ENCODE data around the gene TNFAIP8L3.
"Not testable (repeated sequence)": the region's sequence is repeated elsewhere in the genome, so short reads cannot be mapped to it uniquely, and the experiment has no call there.

TNFAIP8L3 gene

DNA sequence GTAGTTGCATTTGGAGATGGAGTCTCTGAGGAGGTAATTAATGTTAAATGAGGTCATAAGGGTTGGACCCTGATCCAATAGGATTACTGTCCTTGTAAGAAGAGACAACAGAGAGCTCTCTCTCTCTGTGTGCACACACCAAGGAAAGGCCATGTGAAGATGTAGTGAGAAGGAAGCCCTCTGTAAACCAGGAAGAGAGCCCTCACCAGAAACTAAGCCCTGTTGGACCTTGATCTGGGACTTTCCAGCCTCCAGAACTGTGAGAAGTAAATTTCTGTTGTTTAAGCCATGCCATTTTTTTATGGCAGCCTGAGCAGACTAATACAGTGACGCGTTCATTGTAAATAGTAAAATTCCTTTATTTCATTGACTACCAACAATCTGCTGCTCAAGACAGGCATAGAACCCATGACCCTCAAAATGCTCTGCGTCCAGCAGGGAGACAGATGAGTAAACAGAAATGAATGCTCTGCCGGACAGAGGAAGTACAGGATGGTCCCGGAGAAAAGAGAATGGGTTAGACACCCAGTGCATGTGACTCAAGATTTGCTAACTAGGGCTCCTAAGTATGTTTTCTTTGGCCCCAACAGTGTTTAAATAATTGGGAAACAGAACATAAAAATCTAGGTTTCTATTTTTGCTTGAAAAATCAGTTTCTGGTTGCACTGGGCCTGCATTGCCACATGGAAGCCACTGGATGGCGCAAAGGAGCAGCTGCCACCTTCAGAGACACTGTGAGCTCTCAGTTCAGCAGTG, 37.9 kb upstream of the TNFAIP8L3 start:
- Histone ChIP-seq H3K36me3 (ENCODE audit: control insufficient read depth, insufficient read depth, low read length) (no peaks in the 10 kb centered on the region), H3K4me1 (ENCODE audit: control insufficient read depth, insufficient read depth, low read length) (no peaks in the 10 kb centered on the region), H3K4me3 (ENCODE audit: insufficient read depth, low read depth, low read length) (no peak overlapping the region), H3K9me3 (ENCODE audit: control insufficient read depth, low read length) (no peaks in the 10 kb centered on the region), H3K27me3 (ENCODE audit: control insufficient read depth, insufficient read depth, low read length, poor library complexity, severe bottlenecking) (no peaks in the 10 kb centered on the region), H3K27ac (ENCODE audit: insufficient read depth, low read depth, low read length, poor library complexity, severe bottlenecking) (no peak overlapping the region)
- WGBS, 2 experiments, result 80 to 81% methylated on average over 6 of the region's 6 CpGs

DNA sequence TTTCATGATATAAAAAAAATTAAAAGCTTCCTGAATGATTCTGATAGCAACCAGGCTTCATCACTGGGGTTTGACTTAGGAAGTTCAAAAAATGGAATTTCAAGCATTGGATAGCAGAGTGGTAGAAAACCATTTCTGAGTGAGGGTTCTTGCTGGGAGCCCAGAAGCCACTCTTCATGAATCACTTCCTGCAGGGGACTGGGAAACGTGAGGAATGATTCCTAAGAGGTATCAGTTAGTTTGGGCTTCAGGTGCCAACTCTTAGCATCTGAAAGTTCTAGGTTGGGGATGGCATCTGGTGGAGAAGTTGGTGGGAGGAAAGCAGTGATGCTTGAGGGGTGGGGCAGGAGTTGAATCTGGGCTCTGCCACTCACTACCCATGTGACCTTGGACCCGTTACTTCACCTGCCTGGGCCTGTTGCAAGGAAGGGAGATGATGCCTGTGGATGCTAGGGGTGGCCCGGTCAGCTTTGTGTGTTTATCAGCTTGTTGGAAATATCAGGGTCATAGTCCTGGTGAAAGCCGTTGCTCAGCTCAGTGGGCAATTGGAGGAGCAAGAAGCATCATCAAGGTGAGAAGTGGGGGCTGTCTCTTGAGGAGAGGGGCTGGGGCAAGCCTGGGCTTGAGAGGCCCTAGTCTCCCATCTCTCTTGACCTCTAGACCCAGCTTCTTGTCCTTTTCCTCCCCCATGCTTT, 37.0 kb upstream of the TNFAIP8L3 start:
- no peak overlapping the region for H3K4me3 ChIP-seq (ENCODE audit: insufficient read depth, low read depth, low read length)
- H3K27ac ChIP-seq (ENCODE audit: insufficient read depth, low read depth, low read length, poor library complexity, severe bottlenecking), result no peak overlapping the region
- no peaks in the 10 kb centered on the region for H3K4me1 ChIP-seq (ENCODE audit: control insufficient read depth, insufficient read depth, low read length)
- WGBS, 2 experiments, result 86 to 89% methylated on average over 4 of the region's 4 CpGs
- H3K9me3 ChIP-seq (ENCODE audit: control insufficient read depth, low read length), result no peaks in the 10 kb centered on the region
- no peaks in the 10 kb centered on the region for H3K27me3 ChIP-seq (ENCODE audit: control insufficient read depth, insufficient read depth, low read length, poor library complexity, severe bottlenecking)
- no peaks in the 10 kb centered on the region for H3K36me3 ChIP-seq (ENCODE audit: control insufficient read depth, insufficient read depth, low read length)

DNA sequence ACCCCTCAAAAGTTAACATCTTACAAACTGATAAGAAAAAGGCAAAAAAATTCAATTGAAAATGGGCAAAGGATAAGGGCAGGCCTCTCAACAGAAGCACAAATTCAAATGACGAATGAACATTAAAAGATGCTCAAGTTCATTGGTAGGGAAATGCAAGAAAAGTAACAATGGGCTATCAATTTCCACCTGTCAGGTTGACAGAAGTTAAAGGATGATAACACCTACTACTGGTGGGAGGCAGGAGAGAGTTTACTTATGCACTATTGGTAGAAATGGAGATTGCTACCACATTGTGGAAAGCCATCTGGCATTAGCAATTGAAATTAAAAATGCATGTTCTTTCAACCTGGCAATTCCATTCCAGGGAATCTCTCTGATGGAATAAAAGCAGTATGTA, 35.6 kb upstream of the TNFAIP8L3 start:
- H3K4me3 ChIP-seq (ENCODE audit: insufficient read depth, low read depth, low read length), result no peak overlapping the region
- H3K27me3 ChIP-seq (ENCODE audit: control insufficient read depth, insufficient read depth, low read length, poor library complexity, severe bottlenecking), result no peaks in the 10 kb centered on the region
- 96 to 98% methylated on average over 1 of the region's 1 CpG for WGBS, 2 experiments
- no peaks in the 10 kb centered on the region for H3K9me3 ChIP-seq (ENCODE audit: control insufficient read depth, low read length)
- no peaks in the 10 kb centered on the region for H3K4me1 ChIP-seq (ENCODE audit: control insufficient read depth, insufficient read depth, low read length)
- H3K36me3 ChIP-seq (ENCODE audit: control insufficient read depth, insufficient read depth, low read length), result no peaks in the 10 kb centered on the region
- H3K27ac ChIP-seq (ENCODE audit: insufficient read depth, low read depth, low read length, poor library complexity, severe bottlenecking), result no peak overlapping the region

DNA sequence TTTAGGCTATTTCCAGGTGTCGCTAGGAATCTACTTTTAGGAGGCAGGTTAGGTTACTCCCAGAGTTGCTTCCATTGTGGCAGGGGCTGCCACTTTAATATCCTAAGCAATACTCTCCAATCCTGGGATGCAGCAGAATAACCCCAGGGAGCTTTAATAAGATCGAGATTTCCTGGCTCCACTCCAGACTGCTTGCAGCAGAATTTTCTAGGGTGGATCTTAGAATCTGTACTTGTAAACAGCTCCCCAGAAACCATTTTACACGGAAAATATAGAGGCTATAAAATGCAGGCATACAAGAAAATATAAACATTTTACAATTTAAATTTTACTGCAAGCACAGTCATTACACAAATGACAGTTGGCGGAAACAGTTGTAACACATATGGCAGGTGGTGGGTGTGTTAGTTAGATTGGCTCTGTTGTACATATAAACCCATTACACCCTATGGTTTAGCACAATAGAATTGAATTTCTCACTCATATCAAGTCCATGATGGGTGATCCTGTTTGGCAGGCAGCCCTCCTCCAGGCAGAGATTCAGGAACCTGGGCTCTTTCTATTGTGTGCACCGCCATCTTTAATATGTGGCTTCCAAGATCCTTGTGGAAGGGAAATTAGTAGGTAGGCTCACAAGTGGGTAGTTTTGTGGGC, 35.0 kb upstream of the TNFAIP8L3 start:
- no peaks in the 10 kb centered on the region for H3K4me1 ChIP-seq (ENCODE audit: control insufficient read depth, insufficient read depth, low read length)

DNA sequence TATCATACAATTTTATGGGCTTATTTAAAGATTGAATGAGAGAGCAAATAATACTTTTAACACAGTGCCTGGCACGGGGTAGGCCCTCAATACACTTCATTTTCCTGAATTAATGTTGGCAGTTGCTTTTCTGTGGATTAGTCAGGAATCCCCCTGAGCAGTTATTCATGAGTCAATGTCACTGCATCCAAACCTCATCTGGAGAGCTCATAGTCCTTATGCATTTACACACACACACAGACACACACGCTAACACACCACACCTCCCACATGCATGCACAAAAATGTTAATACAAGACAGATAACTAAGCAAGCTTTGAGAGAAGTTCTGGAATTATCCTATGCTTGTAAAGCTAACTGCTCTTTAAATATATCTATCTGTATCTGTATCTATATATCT, 34.0 kb upstream of the TNFAIP8L3 start:
- no peaks in the 10 kb centered on the region for H3K4me1 ChIP-seq (ENCODE audit: control insufficient read depth, insufficient read depth, low read length)
- H3K36me3 ChIP-seq (ENCODE audit: control insufficient read depth, insufficient read depth, low read length), result no peaks in the 10 kb centered on the region
- H3K4me3 ChIP-seq (ENCODE audit: insufficient read depth, low read depth, low read length), result no peak overlapping the region
- WGBS, 2 experiments, result 91 to 93% methylated on average over 2 of the region's 2 CpGs
- no peak overlapping the region for H3K27ac ChIP-seq (ENCODE audit: insufficient read depth, low read depth, low read length, poor library complexity, severe bottlenecking)
- no peaks in the 10 kb centered on the region for H3K27me3 ChIP-seq (ENCODE audit: control insufficient read depth, insufficient read depth, low read length, poor library complexity, severe bottlenecking)
- no peaks in the 10 kb centered on the region for H3K9me3 ChIP-seq (ENCODE audit: control insufficient read depth, low read length)

More for the DNA sequence above, 35.0 kb upstream of the TNFAIP8L3 start:
- Histone ChIP-seq H3K36me3 (ENCODE audit: control insufficient read depth, insufficient read depth, low read length) (no peaks in the 10 kb centered on the region), H3K27ac (ENCODE audit: insufficient read depth, low read depth, low read length, poor library complexity, severe bottlenecking) (no peak overlapping the region), H3K9me3 (ENCODE audit: control insufficient read depth, low read length) (no peaks in the 10 kb centered on the region), H3K27me3 (ENCODE audit: control insufficient read depth, insufficient read depth, low read length, poor library complexity, severe bottlenecking) (no peaks in the 10 kb centered on the region), H3K4me3 (ENCODE audit: insufficient read depth, low read depth, low read length) (no peak overlapping the region)
- WGBS, 2 experiments, result 94 to 97% methylated on average over 3 to 4 of the region's 5 CpGs

DNA sequence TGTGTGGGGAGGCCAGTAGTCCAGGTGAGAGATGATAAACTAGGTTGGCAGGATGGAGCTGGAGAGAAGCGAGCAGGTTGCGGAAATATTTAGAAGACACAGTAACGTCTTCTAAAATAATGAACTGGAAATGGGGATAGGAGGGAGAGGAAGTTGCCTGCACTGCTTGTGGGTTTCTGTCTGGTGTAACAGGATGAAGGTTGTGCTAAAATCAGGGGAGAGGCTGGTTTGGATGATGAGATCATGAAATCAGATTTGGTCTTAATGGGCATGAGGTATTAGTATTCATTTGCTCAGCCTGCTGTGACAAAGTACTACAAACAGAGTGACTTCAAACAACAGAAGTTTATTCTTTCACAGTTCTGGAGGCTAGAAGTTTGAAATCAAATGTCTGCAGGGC, 32.1 kb upstream of the TNFAIP8L3 start:
- Histone ChIP-seq H3K9me3 (ENCODE audit: control insufficient read depth, low read length) (no peaks in the 10 kb centered on the region), H3K27ac (ENCODE audit: insufficient read depth, low read depth, low read length, poor library complexity, severe bottlenecking) (no peak overlapping the region), H3K4me1 (ENCODE audit: control insufficient read depth, insufficient read depth, low read length) (no peaks in the 10 kb centered on the region), H3K27me3 (ENCODE audit: control insufficient read depth, insufficient read depth, low read length, poor library complexity, severe bottlenecking) (no peaks in the 10 kb centered on the region), H3K36me3 (ENCODE audit: control insufficient read depth, insufficient read depth, low read length) (no peaks in the 10 kb centered on the region), H3K4me3 (ENCODE audit: insufficient read depth, low read depth, low read length) (no peak overlapping the region)
- 96 to 97% methylated on average over 3 of the region's 3 CpGs for WGBS, 2 experiments

DNA sequence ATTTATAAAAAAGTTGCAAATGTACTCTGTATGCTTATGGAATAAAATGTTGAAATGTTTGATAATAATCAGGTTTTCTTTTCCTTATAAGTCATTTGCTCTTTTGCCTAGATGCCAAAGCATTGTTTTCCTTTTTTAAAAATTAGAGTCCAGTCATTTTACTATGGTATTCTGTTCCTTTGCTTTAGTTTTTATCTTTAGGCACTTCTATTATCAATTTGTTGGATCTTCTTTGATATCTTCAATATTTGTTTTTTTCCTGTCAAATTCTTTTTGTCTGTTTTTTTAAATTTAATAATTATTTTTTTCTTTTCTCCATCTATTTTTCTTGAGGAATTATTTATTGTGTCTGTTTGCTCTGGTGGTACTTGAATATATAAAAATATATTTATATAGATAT, 28.3 kb upstream of the TNFAIP8L3 start:
- not testable (repeated sequence) for H3K4me1 ChIP-seq (ENCODE audit: control insufficient read depth, insufficient read depth, low read length); H3K27ac ChIP-seq (ENCODE audit: insufficient read depth, low read depth, low read length, poor library complexity, severe bottlenecking); H3K36me3 ChIP-seq (ENCODE audit: control insufficient read depth, insufficient read depth, low read length); H3K9me3 ChIP-seq (ENCODE audit: control insufficient read depth, low read length); H3K27me3 ChIP-seq (ENCODE audit: control insufficient read depth, insufficient read depth, low read length, poor library complexity, severe bottlenecking); H3K4me3 ChIP-seq (ENCODE audit: insufficient read depth, low read depth, low read length)

DNA sequence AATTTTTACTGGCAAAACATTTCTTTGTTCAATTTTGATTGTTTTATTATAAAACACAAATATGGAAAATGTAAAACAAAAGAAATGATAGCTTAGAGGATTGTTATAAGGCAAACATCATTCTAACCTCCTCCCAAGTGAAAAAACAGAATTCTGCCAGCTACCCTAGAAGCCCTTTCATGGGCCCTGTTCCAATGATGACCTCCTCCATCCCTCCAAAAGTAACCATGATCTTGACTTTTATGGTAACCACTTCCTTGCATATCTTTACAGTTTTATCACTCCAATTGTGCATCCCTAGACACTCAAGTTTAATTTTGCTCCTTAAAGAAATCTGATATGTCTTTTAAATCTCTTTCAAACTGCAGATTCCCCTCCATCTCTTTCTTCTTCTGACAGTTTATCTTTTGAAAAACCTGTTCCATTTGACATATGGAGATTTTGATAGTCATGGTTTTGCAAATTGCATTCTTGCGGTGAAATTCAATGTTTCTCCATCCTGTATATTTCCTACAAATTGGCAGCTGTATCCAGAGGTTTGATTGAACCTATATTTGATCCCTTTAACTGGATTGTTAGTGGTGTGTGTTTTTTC, 27.0 kb upstream of the TNFAIP8L3 start:
- Histone ChIP-seq H3K4me3 (ENCODE audit: insufficient read depth, low read depth, low read length) (no peak overlapping the region), H3K27me3 (ENCODE audit: control insufficient read depth, insufficient read depth, low read length, poor library complexity, severe bottlenecking) (no peaks in the 10 kb centered on the region), H3K9me3 (ENCODE audit: control insufficient read depth, low read length) (no peaks in the 10 kb centered on the region), H3K36me3 (ENCODE audit: control insufficient read depth, insufficient read depth, low read length) (no peaks in the 10 kb centered on the region), H3K27ac (ENCODE audit: insufficient read depth, low read depth, low read length, poor library complexity, severe bottlenecking) (no peak overlapping the region), H3K4me1 (ENCODE audit: control insufficient read depth, insufficient read depth, low read length) (no peaks in the 10 kb centered on the region)
- WGBS, 2 experiments, result 86 to 100% methylated on average over 1 of the region's 1 CpG

DNA sequence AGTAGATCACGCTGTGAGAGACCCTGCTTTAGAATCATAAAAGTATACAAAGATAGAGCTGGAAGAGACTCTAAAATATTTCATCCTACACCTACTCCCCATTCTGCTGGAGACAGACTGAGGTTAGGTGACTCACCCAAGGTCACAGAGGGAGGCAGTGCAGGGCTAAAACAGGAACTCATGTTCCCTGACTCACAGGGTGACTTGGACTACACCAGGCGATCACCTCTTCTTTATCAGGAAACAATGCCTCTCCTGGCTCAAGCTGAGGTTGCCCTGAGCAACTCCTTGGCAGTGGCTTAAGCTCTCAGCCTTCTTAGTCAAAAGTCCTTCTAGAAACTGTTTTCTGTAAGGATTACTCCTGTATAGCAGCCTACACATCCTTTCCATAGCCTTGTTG, 26.4 kb upstream of the TNFAIP8L3 start:
- H3K27me3 ChIP-seq (ENCODE audit: control insufficient read depth, insufficient read depth, low read length, poor library complexity, severe bottlenecking), result no peaks in the 10 kb centered on the region
- H3K4me1 ChIP-seq (ENCODE audit: control insufficient read depth, insufficient read depth, low read length), result no peaks in the 10 kb centered on the region
- no peak overlapping the region for H3K27ac ChIP-seq (ENCODE audit: insufficient read depth, low read depth, low read length, poor library complexity, severe bottlenecking)
- 79 to 83% methylated on average over 2 of the region's 2 CpGs for WGBS, 2 experiments
- H3K36me3 ChIP-seq (ENCODE audit: control insufficient read depth, insufficient read depth, low read length), result no peaks in the 10 kb centered on the region
- H3K4me3 ChIP-seq (ENCODE audit: insufficient read depth, low read depth, low read length), result no peak overlapping the region
- no peaks in the 10 kb centered on the region for H3K9me3 ChIP-seq (ENCODE audit: control insufficient read depth, low read length)

DNA sequence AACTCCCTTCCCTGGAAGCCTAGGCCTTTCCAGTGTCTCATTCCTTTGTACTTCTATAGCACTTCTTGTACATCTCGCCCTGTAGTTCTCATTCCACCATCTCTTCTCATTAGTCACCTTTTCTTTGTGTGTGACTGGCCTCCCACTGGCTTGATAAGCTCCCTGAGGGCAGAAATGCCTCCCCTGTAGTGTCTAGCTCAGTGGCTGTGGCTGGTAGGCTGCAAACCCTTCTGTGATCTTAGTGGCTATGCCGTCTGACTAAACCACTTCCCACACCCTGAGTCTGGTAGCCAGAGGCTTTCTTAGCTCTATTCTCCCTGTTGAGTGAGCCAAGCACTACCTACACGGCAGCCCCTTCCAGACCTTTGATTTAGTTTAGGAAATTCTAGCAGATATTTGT, 24.4 kb upstream of the TNFAIP8L3 start:
- Histone ChIP-seq H3K27me3 (ENCODE audit: control insufficient read depth, insufficient read depth, low read length, poor library complexity, severe bottlenecking) (no peaks in the 10 kb centered on the region), H3K9me3 (ENCODE audit: control insufficient read depth, low read length) (no peaks in the 10 kb centered on the region), H3K4me3 (ENCODE audit: insufficient read depth, low read depth, low read length) (no peak overlapping the region), H3K36me3 (ENCODE audit: control insufficient read depth, insufficient read depth, low read length) (no peaks in the 10 kb centered on the region), H3K4me1 (ENCODE audit: control insufficient read depth, insufficient read depth, low read length) (no peaks in the 10 kb centered on the region), H3K27ac (ENCODE audit: insufficient read depth, low read depth, low read length, poor library complexity, severe bottlenecking) (no peak overlapping the region)
- 56 to 59% methylated on average over 3 of the region's 3 CpGs for WGBS, 2 experiments

Measured in ectodermal cell (in vitro differentiated cells).